WERI-Rb-1 (cell line): ENCODE data around the gene RASA1.

Experiments used
- DNase-seq: peaks from one replicate; pipeline ENCODE4 v3.0.0-alpha.2; 2020
- H3K27ac ChIP-seq: fragments of 250-450 bp; sonication (Bioruptor Pico); 2 replicates; pipeline ENCODE4 v1.5.1; 2020; ENCODE audit warnings: mild to moderate bottlenecking, moderate library complexity
- H3K27me3 ChIP-seq: fragments of 250-450 bp; sonication (Bioruptor Pico); 2 replicates; pipeline ENCODE4 v1.5.1; 2021; ENCODE audit warnings: mild to moderate bottlenecking, low read depth, moderate library complexity; ENCODE audit not compliant: insufficient read depth, severe bottlenecking
- H3K36me3 ChIP-seq: fragments of 250-450 bp; sonication (Bioruptor Pico); 2 replicates; pipeline ENCODE4 v1.5.1; 2020; ENCODE audit warnings: mild to moderate bottlenecking, moderate library complexity
- H3K4me3 ChIP-seq: 2 replicates; pipeline ENCODE4 v1.5.1; 2011; ENCODE audit warnings: low read depth, mild to moderate bottlenecking, control low read depth, low read length
- H3K9me3 ChIP-seq: fragments of 250-450 bp; sonication (Bioruptor Pico); 2 replicates; pipeline ENCODE4 v1.5.1; 2021; ENCODE audit warnings: mild to moderate bottlenecking, moderate library complexity; ENCODE audit not compliant: severe bottlenecking
- CTCF ChIP-seq: IDR thresholded peaks from 2 replicates; pipeline ENCODE4 v1.5.1; 2011; ENCODE audit warnings: low read depth, mild to moderate bottlenecking, control low read depth, inconsistent platforms, low read length

The RASA1 gene

GRCh38 chr5:87412630-87413342, 145.1 kb downstream of the RASA1 start, which contains the start of gene CCNH:
CCNH (minus strand) TSS chr5:87412930; CDS start chr5:87412794, 136 bp downstream.
- H3K4me3 ChIP-seq, result peak within 1 kb of the TSS; percentile 95
- TF ChIP-seq CTCF, result no peak
- peak; percentile 98 for DNase-seq
- peak within 1 kb of the TSS; percentile 83 for H3K27ac ChIP-seq
- H3K9me3 ChIP-seq, result no peaks in the 10 kb centered on the region
- H3K27me3 ChIP-seq, result no peaks in the 10 kb centered on the region
- H3K36me3 ChIP-seq, result peaks cover 34% of the 10 kb centered on the region

DNA sequence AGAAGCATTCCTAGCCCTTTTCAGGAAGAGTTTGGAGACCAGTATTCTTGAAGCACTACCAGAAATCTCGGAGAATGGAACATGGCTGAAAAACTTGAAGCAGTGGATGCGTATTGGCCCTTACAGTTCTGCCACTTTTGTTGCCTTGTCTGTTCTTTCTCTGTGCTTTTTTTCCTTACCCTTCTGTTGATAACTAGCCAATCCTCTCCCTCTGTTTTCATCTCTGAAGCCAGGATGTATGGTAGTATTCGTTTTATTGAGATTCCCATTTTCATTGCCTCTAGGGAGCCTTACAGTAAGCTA, 145.6 kb downstream of the RASA1 start:
- H3K4me3 ChIP-seq, result peak overlapping the region; percentile 95
- no peaks in the 10 kb centered on the region for H3K9me3 ChIP-seq
- TF ChIP-seq CTCF, result no peak
- no peaks in the 10 kb centered on the region for H3K27me3 ChIP-seq
- no peak for DNase-seq
- peaks cover 29% of the 10 kb centered on the region for H3K36me3 ChIP-seq
- H3K27ac ChIP-seq, result peak overlapping the region; percentile 67

DNA sequence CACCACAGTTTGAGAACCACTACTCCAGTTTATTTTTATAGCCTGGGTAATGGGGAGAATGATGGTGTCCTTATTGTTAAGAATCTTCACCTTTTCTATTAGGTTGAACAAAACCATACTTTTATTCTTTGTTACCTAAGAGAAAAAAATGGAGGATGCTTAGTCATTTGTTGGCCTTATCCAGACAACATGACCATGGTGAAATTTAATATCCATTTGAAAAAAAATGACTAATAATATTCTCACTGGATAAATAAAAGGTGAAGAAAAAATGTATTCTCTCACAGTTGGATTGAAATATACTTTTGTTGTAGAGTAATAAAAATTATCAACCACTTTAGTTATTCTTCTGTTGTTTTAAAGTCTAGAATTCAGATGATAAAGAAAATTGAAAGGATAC, 150.8 kb downstream of the RASA1 start:
- no peaks in the 10 kb centered on the region for H3K9me3 ChIP-seq
- H3K4me3 ChIP-seq, result no peak overlapping the region
- DNase-seq, result no peak
- H3K27me3 ChIP-seq, result no peaks in the 10 kb centered on the region
- no peak overlapping the region for H3K27ac ChIP-seq
- no peak for TF ChIP-seq CTCF
- no peaks in the 10 kb centered on the region for H3K36me3 ChIP-seq

DNA sequence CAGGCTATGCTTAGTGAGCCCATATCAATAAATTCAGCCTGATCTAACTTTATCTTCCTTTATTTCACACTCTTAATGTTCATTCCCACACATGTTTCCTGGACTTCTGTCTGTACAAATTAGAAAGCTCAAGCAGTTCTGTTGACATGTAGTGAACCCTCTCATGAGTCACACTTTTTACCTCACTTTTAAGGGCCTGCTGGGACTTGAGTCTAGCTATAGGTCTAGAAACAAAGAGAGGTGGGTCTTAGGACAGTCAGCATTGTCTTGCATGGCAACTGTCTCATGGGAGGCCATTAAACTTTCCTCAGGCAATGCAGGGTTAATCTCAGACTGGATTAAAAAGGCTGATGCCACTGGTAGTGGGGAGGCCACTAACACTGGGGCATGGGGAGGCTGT, 153.6 kb downstream of the RASA1 start:
- Histone ChIP-seq H3K36me3 (no peaks in the 10 kb centered on the region), H3K9me3 (no peaks in the 10 kb centered on the region), H3K27ac (no peak overlapping the region), H3K4me3 (no peak overlapping the region), H3K27me3 (no peaks in the 10 kb centered on the region)
- no peak for DNase-seq
- no peak for TF ChIP-seq CTCF

DNA sequence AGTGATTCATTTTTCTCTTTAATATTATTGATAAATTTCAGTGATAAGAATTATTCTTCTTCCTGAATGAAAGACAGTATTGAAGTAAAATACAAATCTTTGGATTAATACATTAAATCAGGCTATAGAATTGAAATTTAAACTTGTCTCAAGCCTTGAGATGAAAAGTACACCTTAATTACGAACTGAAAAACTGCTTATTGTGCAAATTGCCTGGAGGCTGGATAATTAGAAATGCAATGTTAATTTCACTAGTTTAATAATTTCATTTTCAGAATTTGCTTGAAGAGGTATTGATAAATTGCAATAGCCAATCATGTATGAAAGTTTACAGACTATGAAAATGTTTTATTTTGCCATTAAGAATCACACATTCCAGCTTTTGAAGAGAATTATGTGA, 156.1 kb downstream of the RASA1 start:
- Histone ChIP-seq H3K27me3 (no peaks in the 10 kb centered on the region), H3K27ac (no peak overlapping the region), H3K4me3 (no peak overlapping the region), H3K36me3 (no peaks in the 10 kb centered on the region), H3K9me3 (no peaks in the 10 kb centered on the region)
- DNase-seq, result no peak
- no peak for TF ChIP-seq CTCF

DNA sequence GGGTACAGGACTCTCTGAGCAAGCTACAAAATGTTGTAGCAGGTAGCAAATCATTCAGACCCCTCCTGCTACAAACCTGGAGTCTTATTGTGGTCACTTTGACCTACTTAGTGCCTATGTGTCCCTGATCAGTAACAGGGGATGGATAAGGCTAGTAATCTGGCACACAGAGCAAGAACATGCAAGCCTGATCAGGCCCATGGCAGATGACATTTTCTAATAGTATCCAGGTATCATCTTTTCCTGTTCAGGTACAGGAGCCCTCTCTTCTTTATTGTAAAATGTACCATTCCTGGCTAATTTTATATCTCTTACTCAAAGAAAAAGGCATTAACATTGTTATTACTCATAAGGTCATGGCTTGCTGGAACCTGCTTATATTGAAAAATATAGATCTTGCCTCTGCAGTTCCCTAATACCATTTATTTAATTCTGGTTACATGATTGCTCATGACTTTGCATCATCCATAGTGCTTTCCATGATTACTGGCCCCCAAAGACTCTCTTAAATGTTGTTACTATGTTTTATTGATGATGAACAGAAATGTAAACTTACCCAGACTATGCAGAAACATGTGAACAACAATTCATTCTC, 163.3 kb downstream of the RASA1 start:
- no peak for TF ChIP-seq CTCF
- H3K9me3 ChIP-seq, result no peaks in the 10 kb centered on the region
- no peak overlapping the region for H3K27ac ChIP-seq
- no peaks in the 10 kb centered on the region for H3K36me3 ChIP-seq
- DNase-seq, result no peak
- H3K27me3 ChIP-seq, result no peaks in the 10 kb centered on the region
- H3K4me3 ChIP-seq, result no peak overlapping the region
